ENCODE measurements around the gene KCNT1.

The KCNT1 gene

GRCh38 chr9:135769489-135770202, 67.7 kb downstream of the KCNT1 start:
- no peak for DNase-seq

GRCh38 chr9:135770203-135770535, 68.2 kb downstream of the KCNT1 start:
- DNase-seq = no peak

- DNase-seq = no peak
These were observed 68.8 kb downstream of the KCNT1 start for GRCh38 chr9:135770771-135771170.

- no peak for DNase-seq
These were observed 69.5 kb downstream of the KCNT1 start for GRCh38 chr9:135771401-135772051.

GRCh38 chr9:135772056-135772646, 70.2 kb downstream of the KCNT1 start:
- DNase-seq = no peak

GRCh38 chr9:135772702-135773493, 70.9 kb downstream of the KCNT1 start:
- DNase-seq = no peak

- DNase-seq = no peak
These were observed 71.7 kb downstream of the KCNT1 start for GRCh38 chr9:135773530-135774238.

GRCh38 chr9:135774239-135774747, 72.3 kb downstream of the KCNT1 start:
- no peak for DNase-seq

GRCh38 chr9:135774794-135775525, 73.0 kb downstream of the KCNT1 start:
- DNase-seq = no peak

GRCh38 chr9:135775911-135776310, 73.9 kb downstream of the KCNT1 start:
- no peak for DNase-seq

- no peak for DNase-seq
These were observed 75.1 kb downstream of the KCNT1 start for GRCh38 chr9:135776893-135777622.

- DNase-seq = no peak
These were observed 75.7 kb downstream of the KCNT1 start for GRCh38 chr9:135777623-135778177.

GRCh38 chr9:135778421-135778820, 76.4 kb downstream of the KCNT1 start:
- DNase-seq = no peak

GRCh38 chr9:135779571-135779970, 77.6 kb downstream of the KCNT1 start:
- DNase-seq = no peak

GRCh38 chr9:135780086-135780485, 78.1 kb downstream of the KCNT1 start:
- DNase-seq = no peak

- DNase-seq = no peak
These were observed 78.6 kb downstream of the KCNT1 start for GRCh38 chr9:135780626-135781025.

- DNase-seq = no peak
These were observed 81.0 kb downstream of the KCNT1 start for GRCh38 chr9:135782946-135783345.

- no peak for DNase-seq
These were observed 81.7 kb downstream of the KCNT1 start for GRCh38 chr9:135783540-135784245.

GRCh38 chr9:135785013-135785575, 83.1 kb downstream of the KCNT1 start:
- DNase-seq = no peak

GRCh38 chr9:135786146-135786690, 84.2 kb downstream of the KCNT1 start:
- no peak for DNase-seq

All from AML-193 (cell line).